HEK293 (cell line): ENCODE results near the gene CENATAC.

ENCODE experiments used
- CTCF ChIA-PET: fragments of 350-600 bp; formaldehyde crosslinking; extraction: SDS; loops from one replicate; lab custom pipeline; 2021; ENCODE audit warnings: antibody characterized with exemption; lab: Yijun Ruan, JAX
- POLR2A ChIA-PET: fragments of 300-600 bp; formaldehyde crosslinking; extraction: SDS; loops from one replicate; lab custom pipeline; 2020; ENCODE audit warnings: antibody characterized with exemption, inconsistent platforms; lab: Yijun Ruan, JAX
- H3K27ac ChIP-seq: fragments of 200-500 bp; sonication (Bioruptor generic); 2 replicates; pipeline ENCODE4 v1.5.1; 2014; ENCODE audit warnings: low read depth, low read length, control low read depth, inconsistent platforms; ENCODE audit errors: extremely low read depth
- H3K36me3 ChIP-seq, 2 experiments: fragments of 200-500 bp in 1 of 2; sonication (Bioruptor generic) in 1 of 2; 1 replicate in 1 of 2; 2 replicates in 1 of 2; pipeline ENCODE4 v1.5.1; 2014 to 2017; ENCODE audit warnings: inconsistent platforms in 2 of 2, low read length in 2 of 2; ENCODE audit not compliant: control insufficient read depth in 2 of 2, insufficient read depth in 1 of 2
- H3K4me1 ChIP-seq: fragments of 200-500 bp; sonication (Bioruptor generic); 2 replicates; pipeline ENCODE4 v1.5.1; 2014; ENCODE audit warnings: mild to moderate bottlenecking, low read length, inconsistent platforms; ENCODE audit not compliant: control insufficient read depth, insufficient read depth
- H3K4me3 ChIP-seq: 2 replicates; pipeline ENCODE4 v1.5.1; 2011; ENCODE audit warnings: low read depth, mild to moderate bottlenecking, control low read depth, low read length, moderate library complexity
- H3K9me3 ChIP-seq: fragments of 200-500 bp; sonication (Bioruptor generic); 2 replicates; pipeline ENCODE4 v1.5.1; 2014; ENCODE audit warnings: low read depth, low read length, inconsistent platforms; ENCODE audit not compliant: control insufficient read depth, insufficient read depth
- BCL11A ChIP-seq: fragments of 450-650 bp; formaldehyde crosslinking; IDR thresholded peaks from 2 replicates; pipeline ENCODE4 v1.5.1; 2016; ENCODE audit warnings: low read depth, missing biosample characterization, missing genetic modification characterization
- GFI1B ChIP-seq: fragments of 450-650 bp; formaldehyde crosslinking; IDR thresholded peaks from 2 replicates; pipeline ENCODE4 v1.5.1; 2016; ENCODE audit warnings: missing biosample characterization, missing genetic modification characterization
- GLIS2 ChIP-seq: fragments of 450-650 bp; formaldehyde crosslinking; IDR thresholded peaks from 2 replicates; pipeline ENCODE4 v1.5.1; 2016; ENCODE audit warnings: missing biosample characterization, missing genetic modification characterization
- KLF16 ChIP-seq: fragments of 450-650 bp; formaldehyde crosslinking; IDR thresholded peaks from 2 replicates; pipeline ENCODE4 v1.5.1; 2017; ENCODE audit warnings: missing biosample characterization, missing genetic modification characterization
- ZBTB17 ChIP-seq: fragments of 450-650 bp; formaldehyde crosslinking; IDR thresholded peaks from 2 replicates; pipeline ENCODE4 v1.5.1; 2016; ENCODE audit warnings: missing biosample characterization, missing genetic modification characterization
- ZBTB6 ChIP-seq: fragments of 450-650 bp; formaldehyde crosslinking; IDR thresholded peaks from 2 replicates; pipeline ENCODE4 v1.5.1; 2017; ENCODE audit warnings: missing biosample characterization, missing genetic modification characterization
- ZNF121 ChIP-seq: fragments of 450-650 bp; formaldehyde crosslinking; IDR thresholded peaks from 2 replicates; pipeline ENCODE4 v1.5.1; 2016; ENCODE audit warnings: missing biosample characterization, missing genetic modification characterization
- ZNF175 ChIP-seq: fragments of 450-650 bp; formaldehyde crosslinking; IDR thresholded peaks from 2 replicates; pipeline ENCODE4 v1.5.1; 2016; ENCODE audit warnings: missing biosample characterization, missing genetic modification characterization
- ZNF2 ChIP-seq: fragments of 450-650 bp; formaldehyde crosslinking; IDR thresholded peaks from 2 replicates; pipeline ENCODE4 v1.5.1; 2016; ENCODE audit warnings: missing biosample characterization, missing genetic modification characterization
- ZNF335 ChIP-seq: fragments of 450-650 bp; formaldehyde crosslinking; conservative IDR thresholded peaks from 2 replicates; pipeline ENCODE4 v1.5.1; 2016; ENCODE audit warnings: missing biosample characterization, missing genetic modification characterization
- ZNF362 ChIP-seq: fragments of 450-650 bp; formaldehyde crosslinking; IDR thresholded peaks from 2 replicates; pipeline ENCODE4 v1.5.1; 2016; ENCODE audit warnings: missing biosample characterization, missing genetic modification characterization
- ZNF394 ChIP-seq: fragments of 450-650 bp; formaldehyde crosslinking; IDR thresholded peaks from 2 replicates; pipeline ENCODE4 v1.5.1; 2016; ENCODE audit warnings: missing biosample characterization, missing genetic modification characterization, mild to moderate bottlenecking, moderate library complexity, borderline replicate concordance
- ZNF473 ChIP-seq: fragments of 450-650 bp; formaldehyde crosslinking; IDR thresholded peaks from 2 replicates; pipeline ENCODE4 v1.5.1; 2017; ENCODE audit warnings: missing biosample characterization, missing genetic modification characterization
- ZNF548 ChIP-seq: fragments of 450-650 bp; formaldehyde crosslinking; IDR thresholded peaks from 2 replicates; pipeline ENCODE4 v1.5.1; 2016; ENCODE audit warnings: missing biosample characterization, missing genetic modification characterization
- ZNF555 ChIP-seq: fragments of 450-650 bp; formaldehyde crosslinking; conservative IDR thresholded peaks from 2 replicates; pipeline ENCODE4 v1.5.1; 2017; ENCODE audit warnings: missing biosample characterization, mild to moderate bottlenecking, missing genetic modification characterization, inconsistent platforms
- ZNF660 ChIP-seq: fragments of 450-650 bp; IDR thresholded peaks from 2 replicates; pipeline ENCODE4 v1.5.1; 2018; ENCODE audit warnings: missing biosample characterization, mild to moderate bottlenecking, missing genetic modification characterization
- ZNF701 ChIP-seq: fragments of 450-650 bp; formaldehyde crosslinking; IDR thresholded peaks from 2 replicates; pipeline ENCODE4 v1.5.1; 2016; ENCODE audit warnings: missing biosample characterization, missing genetic modification characterization
- ZNF843 ChIP-seq: fragments of 450-650 bp; formaldehyde crosslinking; IDR thresholded peaks from 2 replicates; pipeline ENCODE4 v1.5.1; 2016; ENCODE audit warnings: missing biosample characterization, missing genetic modification characterization
- TF ChIP-seq, protein P1 (sequence below): fragments of 450-650 bp; formaldehyde crosslinking; IDR thresholded peaks from 2 replicates; pipeline ENCODE4 v1.5.1; 2017; ENCODE audit warnings: missing biosample characterization, missing genetic modification characterization
- TF ChIP-seq, protein P2 (sequence below): fragments of 450-650 bp; formaldehyde crosslinking; IDR thresholded peaks from 2 replicates; pipeline ENCODE4 v1.5.1; 2017; ENCODE audit warnings: missing biosample characterization, missing genetic modification characterization

Gene CENATAC

GRCh38 chr11:118996926-118997626 lies 862 bp upstream of the CENATAC start:
- POLR2A ChIA-PET, result interaction anchor here (0.6 to 1.6 kb wide), 17 partner anchors 8 to 386 kb away, joined by 3 to 15 read pairs (median 3); partner anchors contain the start of genes HINFP, HMBS, RPS25 and TRAPPC4
- Histone ChIP-seq H3K27ac (peak overlapping the region; percentile 53; the same call in 1 of the 2 replicates), H3K9me3 (no peaks in the 10 kb centered on the region), H3K36me3 (peaks cover 11 to 24% of the 10 kb centered on the region in 2 experiments; a peak in 2 of 3 replicates), H3K4me3 (peak overlapping the region; percentile 94), H3K4me1 (no peaks in the 10 kb centered on the region)
- CTCF ChIA-PET, result interaction anchor here (0.6 to 2.1 kb wide), 6 partner anchors 12 to 377 kb away, joined by 3 to 8 read pairs (median 4); partner anchors contain the start of genes RPS25 and TRAPPC4
- TF ChIP-seq ZNF660 (tag by site-specific recombination), result no peak
- no peak for TF ChIP-seq ZNF548 (tag by site-specific recombination)
- TF ChIP-seq ZNF175, result no peak
- no peak for TF ChIP-seq ZNF121 (tag by site-specific recombination)
- TF ChIP-seq ZNF473 (tag by site-specific recombination), result no peak
- no peak for TF ChIP-seq ZNF362
- TF ChIP-seq, protein P1, sequence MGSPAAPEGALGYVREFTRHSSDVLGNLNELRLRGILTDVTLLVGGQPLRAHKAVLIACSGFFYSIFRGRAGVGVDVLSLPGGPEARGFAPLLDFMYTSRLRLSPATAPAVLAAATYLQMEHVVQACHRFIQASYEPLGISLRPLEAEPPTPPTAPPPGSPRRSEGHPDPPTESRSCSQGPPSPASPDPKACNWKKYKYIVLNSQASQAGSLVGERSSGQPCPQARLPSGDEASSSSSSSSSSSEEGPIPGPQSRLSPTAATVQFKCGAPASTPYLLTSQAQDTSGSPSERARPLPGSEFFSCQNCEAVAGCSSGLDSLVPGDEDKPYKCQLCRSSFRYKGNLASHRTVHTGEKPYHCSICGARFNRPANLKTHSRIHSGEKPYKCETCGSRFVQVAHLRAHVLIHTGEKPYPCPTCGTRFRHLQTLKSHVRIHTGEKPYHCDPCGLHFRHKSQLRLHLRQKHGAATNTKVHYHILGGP (tag by site-specific recombination), result no peak
- TF ChIP-seq ZNF394 (tag by site-specific recombination), result no peak
- TF ChIP-seq KLF16 (tag by site-specific recombination), result no peak

DNA sequence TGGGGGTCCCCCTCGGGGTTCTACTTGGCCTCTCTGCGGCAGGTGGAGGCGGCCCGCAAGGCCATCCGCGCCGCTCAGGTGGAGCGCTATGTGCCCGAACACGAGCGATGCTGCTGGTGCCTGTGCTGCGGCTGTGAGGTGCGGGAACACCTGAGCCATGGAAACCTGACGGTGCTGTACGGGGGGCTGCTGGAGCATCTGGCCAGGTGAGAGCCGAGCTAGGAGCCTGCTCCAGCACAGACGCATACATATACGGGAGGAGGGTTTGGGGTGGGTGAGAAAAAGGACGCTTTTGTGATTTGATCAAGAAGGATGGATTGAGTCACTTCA lies 415 bp downstream of the CENATAC start:
- peaks cover 13 to 37% of the 10 kb centered on the region in 2 experiments; a peak in 2 of 3 replicates for H3K36me3 ChIP-seq
- CTCF ChIA-PET, result interaction anchor here (0.6 to 2.1 kb wide), 5 partner anchors 17 to 330 kb away, joined by 3 to 8 read pairs (median 3); partner anchors contain the start of genes RPS25 and TRAPPC4
- no peak for TF ChIP-seq GFI1B (tag by site-specific recombination)
- TF ChIP-seq GLIS2 (tag by site-specific recombination), result 0 out of 2 replicates have a peak, but pooled peaks have one; percentile 37
- TF ChIP-seq ZNF335 (tag by site-specific recombination), result 0 out of 2 replicates have a peak, but pooled peaks have one; percentile 3
- TF ChIP-seq ZBTB17, result no peak
- 0 out of 2 replicates have a peak, but pooled peaks have one; percentile 6 for TF ChIP-seq ZNF2 (tag by site-specific recombination)
- TF ChIP-seq ZBTB6 (tag by site-specific recombination), result no peak
- TF ChIP-seq ZNF843 (tag by site-specific recombination), result no peak
- TF ChIP-seq, all 188 proteins: peak for 3
- Histone ChIP-seq H3K27ac (peak overlapping the region; percentile 32; the same call in 1 of the 2 replicates), H3K9me3 (no peaks in the 10 kb centered on the region), H3K4me3 (peak overlapping the region; percentile 94), H3K4me1 (no peaks in the 10 kb centered on the region)
- POLR2A ChIA-PET, result interaction anchor here (0.9 to 1.9 kb wide), 17 partner anchors 9 to 387 kb away, joined by 3 to 15 read pairs (median 4); partner anchors contain the start of genes DDX6, HMBS, RPS25 and SLC37A4

- CTCF ChIA-PET, result interaction anchor here (0.6 to 1.3 kb wide), 3 partner anchors 17 to 329 kb away, joined by 3 read pairs; no protein-coding TSS in a partner anchor
These were observed 884 bp downstream of the CENATAC start for GRCh38 chr11:118998822-118999221.

More at GRCh38 chr11:118998822-118999221, 884 bp downstream of the CENATAC start:
- Histone ChIP-seq H3K9me3 (no peaks in the 10 kb centered on the region), H3K4me3 (peak overlapping the region; percentile 94), H3K27ac (no peak overlapping the region), H3K36me3 (peaks cover 13 to 37% of the 10 kb centered on the region in 2 experiments; a peak in 2 of 3 replicates), H3K4me1 (no peaks in the 10 kb centered on the region)
- TF ChIP-seq ZNF394 (tag by site-specific recombination) (peak; percentile 21; the same call in 1 of the 2 replicates), ZNF555 (tag by site-specific recombination) (no peak), BCL11A (tag by site-specific recombination) (peak; percentile 34; the same call in 1 of the 2 replicates), ZNF701 (tag by site-specific recombination) (no peak)
- TF ChIP-seq, protein P2, sequence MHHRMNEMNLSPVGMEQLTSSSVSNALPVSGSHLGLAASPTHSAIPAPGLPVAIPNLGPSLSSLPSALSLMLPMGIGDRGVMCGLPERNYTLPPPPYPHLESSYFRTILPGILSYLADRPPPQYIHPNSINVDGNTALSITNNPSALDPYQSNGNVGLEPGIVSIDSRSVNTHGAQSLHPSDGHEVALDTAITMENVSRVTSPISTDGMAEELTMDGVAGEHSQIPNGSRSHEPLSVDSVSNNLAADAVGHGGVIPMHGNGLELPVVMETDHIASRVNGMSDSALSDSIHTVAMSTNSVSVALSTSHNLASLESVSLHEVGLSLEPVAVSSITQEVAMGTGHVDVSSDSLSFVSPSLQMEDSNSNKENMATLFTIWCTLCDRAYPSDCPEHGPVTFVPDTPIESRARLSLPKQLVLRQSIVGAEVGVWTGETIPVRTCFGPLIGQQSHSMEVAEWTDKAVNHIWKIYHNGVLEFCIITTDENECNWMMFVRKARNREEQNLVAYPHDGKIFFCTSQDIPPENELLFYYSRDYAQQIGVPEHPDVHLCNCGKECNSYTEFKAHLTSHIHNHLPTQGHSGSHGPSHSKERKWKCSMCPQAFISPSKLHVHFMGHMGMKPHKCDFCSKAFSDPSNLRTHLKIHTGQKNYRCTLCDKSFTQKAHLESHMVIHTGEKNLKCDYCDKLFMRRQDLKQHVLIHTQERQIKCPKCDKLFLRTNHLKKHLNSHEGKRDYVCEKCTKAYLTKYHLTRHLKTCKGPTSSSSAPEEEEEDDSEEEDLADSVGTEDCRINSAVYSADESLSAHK, result peak; percentile 49; the same call in 1 of the 2 replicates
- POLR2A ChIA-PET, result interaction anchor here (0.6 to 1.9 kb wide), 10 partner anchors 12 to 313 kb away, joined by 3 to 7 read pairs (median 4); partner anchors contain the start of genes DDX6, HMBS, RPS25 and TRAPPC4
